Smooth muscle cell (in vitro differentiated cells): ENCODE results near the gene BABAM2. TPM values are rescaled to one million over a fixed set of nuclear protein-coding genes. Genes with fewer than 3 reads are reported as not detected.

Experiments
- DNase-seq: peaks from one replicate; lab custom pipeline; 2025; ENCODE audit not compliant: unreplicated experiment; lab: John Stamatoyannopoulos, UW
- H2AFZ ChIP-seq: fragments of 200-600 bp; sonication (generic); 2 replicates; pipeline ENCODE4 v1.6.0; 2016; ENCODE audit warnings: antibody characterized with exemption, low read depth, mild to moderate bottlenecking
- H3F3A ChIP-seq: fragments of 200-600 bp; sonication (generic); 2 replicates; pipeline ENCODE4 v1.6.0; 2017; ENCODE audit warnings: antibody characterized with exemption, low read depth
- H3K27ac ChIP-seq: fragments of 200-600 bp; sonication (generic); 2 replicates; pipeline ENCODE4 v1.5.1; 2016; ENCODE audit warnings: low read depth, mild to moderate bottlenecking
- H3K27me3 ChIP-seq: fragments of 200-600 bp; sonication (generic); 2 replicates; pipeline ENCODE4 v1.6.1; 2016; ENCODE audit warnings: low read depth, mild to moderate bottlenecking
- H3K36me3 ChIP-seq: fragments of 200-600 bp; sonication (generic); 2 replicates; pipeline ENCODE4 v1.5.1; 2016; ENCODE audit warnings: low read depth
- H3K4me1 ChIP-seq: fragments of 200-600 bp; sonication (generic); 2 replicates; pipeline ENCODE4 v1.5.1; 2016; ENCODE audit warnings: low read depth
- H3K4me2 ChIP-seq: fragments of 200-600 bp; sonication (generic); 2 replicates; pipeline ENCODE4 v1.6.0; 2016; ENCODE audit warnings: mild to moderate bottlenecking
- H3K4me3 ChIP-seq: fragments of 200-600 bp; sonication (generic); 2 replicates; pipeline ENCODE4 v1.5.1; 2016; ENCODE audit warnings: mild to moderate bottlenecking
- H3K79me2 ChIP-seq: fragments of 200-600 bp; sonication (generic); 2 replicates; pipeline ENCODE4 v1.6.0; 2016; ENCODE audit warnings: low read depth, mild to moderate bottlenecking
- H3K9ac ChIP-seq: fragments of 200-600 bp; sonication (generic); 2 replicates; pipeline ENCODE4 v1.6.0; 2016; ENCODE audit warnings: low read depth
- H3K9me3 ChIP-seq: fragments of 200-600 bp; sonication (generic); replicated peaks from 2 replicates; pipeline ENCODE4 v1.5.1; 2016; ENCODE audit warnings: low read depth
- H4K20me1 ChIP-seq: fragments of 200-600 bp; sonication (generic); 2 replicates; pipeline ENCODE4 v1.6.0; 2016; ENCODE audit warnings: low read depth
- WGBS: methylation state at CpG from one replicate; pipeline ENCODE4 v1.1.7; 2016; ENCODE audit warnings: low lambda C conversion rate; 5-methylcytosine and 5-hydroxymethylcytosine counted together
- polyA plus RNA-seq: library from polyadenylated mRNA; unstranded; fragments of >200 nt; fragmentation: Nextera tagmentation; extraction: Ambion mirVana; gene quantifications from 2 replicates; pipeline ENCODE4 v1.2.1, GENCODE V29; 2016
- total RNA-seq: library from RNA; depleted of rRNA; stranded (reverse); fragments of >200 nt; gene quantifications from 2 replicates; pipeline ENCODE4 v1.2.3, GENCODE V29; 2014
- TF ChIP-seq, protein P1 (sequence below): fragments of 200-600 bp; sonication (generic); IDR thresholded peaks from 2 replicates; pipeline ENCODE4 v1.5.1; 2017; ENCODE audit warnings: borderline replicate concordance, mild to moderate bottlenecking, antibody characterized with exemption; ENCODE audit not compliant: insufficient read depth, poor library complexity, severe bottlenecking

BABAM2 gene
- total and polyA plus RNA-seq, 2 experiments from 2014 or later: 26.5 to 29.1 TPM

DNA sequence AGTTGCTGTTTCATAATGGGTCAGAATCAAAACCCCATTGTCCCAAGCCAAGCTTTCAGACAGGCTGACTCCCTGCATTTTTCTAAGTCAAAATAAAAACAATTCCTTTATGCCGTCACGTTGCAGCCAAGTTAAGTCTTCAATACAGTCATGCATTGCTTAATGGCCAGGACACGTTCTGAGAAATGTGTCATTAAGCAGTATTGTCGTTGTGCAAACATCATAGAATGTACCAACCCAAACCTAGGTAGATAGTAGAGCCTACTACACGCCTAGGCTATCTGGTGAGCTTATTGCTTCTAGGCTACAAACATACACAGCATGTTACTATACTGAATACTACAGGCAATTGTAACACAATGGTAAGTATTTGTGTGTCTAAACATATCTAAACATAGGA, 341.8 kb downstream of the BABAM2 start:
- Histone ChIP-seq H3K79me2 (no peaks in the 10 kb centered on the region), H3K4me1 (no peaks in the 10 kb centered on the region), H4K20me1 (no peaks in the 10 kb centered on the region), H3K4me3 (no peak overlapping the region), H3K27ac (no peak overlapping the region), H3K36me3 (no peaks in the 10 kb centered on the region), H3K27me3 (no peaks in the 10 kb centered on the region), H3K9me3 (no peaks in the 10 kb centered on the region), H2AFZ (no peak overlapping the region), H3F3A (peaks cover 13% of the 10 kb centered on the region), H3K4me2 (no peak overlapping the region), H3K9ac (no peak overlapping the region)
- no peak for DNase-seq
- TF ChIP-seq, protein P1, sequence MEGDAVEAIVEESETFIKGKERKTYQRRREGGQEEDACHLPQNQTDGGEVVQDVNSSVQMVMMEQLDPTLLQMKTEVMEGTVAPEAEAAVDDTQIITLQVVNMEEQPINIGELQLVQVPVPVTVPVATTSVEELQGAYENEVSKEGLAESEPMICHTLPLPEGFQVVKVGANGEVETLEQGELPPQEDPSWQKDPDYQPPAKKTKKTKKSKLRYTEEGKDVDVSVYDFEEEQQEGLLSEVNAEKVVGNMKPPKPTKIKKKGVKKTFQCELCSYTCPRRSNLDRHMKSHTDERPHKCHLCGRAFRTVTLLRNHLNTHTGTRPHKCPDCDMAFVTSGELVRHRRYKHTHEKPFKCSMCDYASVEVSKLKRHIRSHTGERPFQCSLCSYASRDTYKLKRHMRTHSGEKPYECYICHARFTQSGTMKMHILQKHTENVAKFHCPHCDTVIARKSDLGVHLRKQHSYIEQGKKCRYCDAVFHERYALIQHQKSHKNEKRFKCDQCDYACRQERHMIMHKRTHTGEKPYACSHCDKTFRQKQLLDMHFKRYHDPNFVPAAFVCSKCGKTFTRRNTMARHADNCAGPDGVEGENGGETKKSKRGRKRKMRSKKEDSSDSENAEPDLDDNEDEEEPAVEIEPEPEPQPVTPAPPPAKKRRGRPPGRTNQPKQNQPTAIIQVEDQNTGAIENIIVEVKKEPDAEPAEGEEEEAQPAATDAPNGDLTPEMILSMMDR: no peak
- WGBS: 84% methylated on average over 5 of the region's 5 CpGs

DNA sequence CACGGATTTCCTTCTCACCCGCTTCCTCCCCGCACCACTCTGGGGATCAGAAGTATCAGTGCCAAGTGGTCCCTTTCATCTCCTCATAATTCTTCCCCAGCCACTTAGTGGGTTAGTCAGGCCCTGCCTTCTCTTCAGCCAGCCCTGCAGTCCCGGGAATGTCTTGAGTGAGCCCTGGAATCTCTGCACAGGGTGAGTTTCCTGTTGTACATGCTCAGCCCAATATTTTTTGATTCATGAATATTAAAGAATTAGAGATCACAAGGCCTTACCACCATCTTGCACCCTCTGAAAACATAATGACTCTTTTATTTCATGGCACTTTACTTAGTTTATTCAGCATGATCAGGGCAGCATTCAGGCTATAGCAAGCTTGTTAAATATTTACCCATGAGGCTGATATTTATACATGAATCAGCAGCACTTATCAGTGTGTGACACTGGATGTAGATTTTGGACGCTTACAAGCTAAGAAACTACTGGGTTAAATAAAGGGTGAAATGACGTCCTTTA, 342.7 kb downstream of the BABAM2 start:
- H3K27ac ChIP-seq: peak overlapping the region; percentile 17
- no peaks in the 10 kb centered on the region for H3K9me3 ChIP-seq
- H4K20me1 ChIP-seq: no peaks in the 10 kb centered on the region
- H2AFZ ChIP-seq: no peak overlapping the region
- no peak overlapping the region for H3K4me3 ChIP-seq
- WGBS: 26% methylated on average over 6 of the region's 6 CpGs
- H3K4me2 ChIP-seq: peak overlapping the region; percentile 37
- H3K4me1 ChIP-seq: no peaks in the 10 kb centered on the region
- no peaks in the 10 kb centered on the region for H3K79me2 ChIP-seq
- H3K36me3 ChIP-seq: no peaks in the 10 kb centered on the region
- TF ChIP-seq, protein P1: no peak
- peaks cover 13% of the 10 kb centered on the region for H3F3A ChIP-seq
- no peak for DNase-seq
- no peaks in the 10 kb centered on the region for H3K27me3 ChIP-seq
- H3K9ac ChIP-seq: no peak overlapping the region

DNA sequence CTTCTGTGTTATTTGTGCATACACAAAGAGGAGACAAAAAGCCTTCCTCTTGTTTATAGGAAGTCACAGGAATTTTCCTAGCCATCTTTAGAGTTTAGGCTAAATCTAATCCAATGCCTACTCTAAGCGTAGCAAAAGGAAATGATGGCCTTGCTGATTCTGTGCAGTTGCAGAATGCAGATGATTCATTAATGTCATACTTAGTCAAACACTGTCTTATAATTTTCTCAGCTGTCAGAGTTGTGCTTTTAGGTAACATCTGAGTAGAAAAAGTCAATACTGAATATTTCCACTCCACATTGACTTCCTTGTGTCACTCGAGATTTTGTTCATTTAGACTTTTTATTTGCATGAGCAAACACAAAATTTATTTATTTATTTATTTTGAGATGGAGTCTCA, 344.3 kb downstream of the BABAM2 start:
- H3K27ac ChIP-seq: no peak overlapping the region

DNA sequence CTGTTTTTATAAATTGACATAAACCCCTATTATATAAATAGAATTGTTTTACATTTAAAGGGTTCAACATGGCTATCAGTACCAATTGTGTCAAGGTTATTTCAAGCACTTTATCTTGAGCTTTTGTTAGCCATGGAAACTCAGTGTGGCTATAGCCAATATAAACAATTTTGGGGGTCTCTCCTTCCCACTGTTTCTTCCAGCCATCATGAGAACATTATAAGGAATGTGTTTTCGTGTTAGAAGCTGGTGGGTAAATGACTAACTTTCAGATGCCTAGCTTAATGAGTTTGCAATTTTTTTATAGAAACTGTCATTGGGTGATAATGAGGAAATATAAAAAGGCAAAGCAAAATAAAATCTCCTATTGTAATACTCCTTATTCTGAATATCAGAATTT, 348.7 kb downstream of the BABAM2 start:
- Histone ChIP-seq H3K9me3 (no peaks in the 10 kb centered on the region), H3K36me3 (no peaks in the 10 kb centered on the region), H3K27ac (no peak overlapping the region), H3K4me1 (no peaks in the 10 kb centered on the region), H4K20me1 (no peaks in the 10 kb centered on the region), H3K4me3 (no peak overlapping the region), H3F3A (no peaks in the 10 kb centered on the region), H3K9ac (no peak overlapping the region), H3K4me2 (no peak overlapping the region), H2AFZ (no peak overlapping the region), H3K27me3 (no peaks in the 10 kb centered on the region), H3K79me2 (no peaks in the 10 kb centered on the region)
- 77% methylated on average over 1 of the region's 1 CpG for WGBS
- no peak for DNase-seq
- TF ChIP-seq, protein P1: no peak

More for the DNA sequence above, 344.3 kb downstream of the BABAM2 start:
- H3K79me2 ChIP-seq: no peaks in the 10 kb centered on the region
- H3F3A ChIP-seq: peaks cover 13% of the 10 kb centered on the region
- WGBS: 52% methylated on average over 2 of the region's 2 CpGs
- no peaks in the 10 kb centered on the region for H4K20me1 ChIP-seq
- no peaks in the 10 kb centered on the region for H3K4me1 ChIP-seq
- no peaks in the 10 kb centered on the region for H3K9me3 ChIP-seq
- H3K4me3 ChIP-seq: no peak overlapping the region
- H3K9ac ChIP-seq: no peak overlapping the region
- no peaks in the 10 kb centered on the region for H3K27me3 ChIP-seq
- no peaks in the 10 kb centered on the region for H3K36me3 ChIP-seq
- no peak overlapping the region for H3K4me2 ChIP-seq
- no peak overlapping the region for H2AFZ ChIP-seq
- no peak for DNase-seq
- TF ChIP-seq, protein P1: no peak
